Articular chondrocyte of knee joint (primary cell): ENCODE results near the gene GABPB2. TPM values are rescaled to one million over a fixed set of nuclear protein-coding genes. Genes with fewer than 3 reads are reported as not detected.

Experiments used
- small RNA-seq: library from RNA; depleted of rRNA; stranded (forward); fragments of <200 nt; gene quantifications from one replicate; pipeline ENCODE3, GENCODE V24; 2012
- total RNA-seq: library from RNA; depleted of rRNA; stranded (reverse); fragments of >200 nt; gene quantifications from 2 replicates; pipeline ENCODE4 v1.2.3, GENCODE V29; 2012

The GABPB2 gene
- total RNA-seq = 22.0 and 22.9 TPM in 2 replicates

DNA sequence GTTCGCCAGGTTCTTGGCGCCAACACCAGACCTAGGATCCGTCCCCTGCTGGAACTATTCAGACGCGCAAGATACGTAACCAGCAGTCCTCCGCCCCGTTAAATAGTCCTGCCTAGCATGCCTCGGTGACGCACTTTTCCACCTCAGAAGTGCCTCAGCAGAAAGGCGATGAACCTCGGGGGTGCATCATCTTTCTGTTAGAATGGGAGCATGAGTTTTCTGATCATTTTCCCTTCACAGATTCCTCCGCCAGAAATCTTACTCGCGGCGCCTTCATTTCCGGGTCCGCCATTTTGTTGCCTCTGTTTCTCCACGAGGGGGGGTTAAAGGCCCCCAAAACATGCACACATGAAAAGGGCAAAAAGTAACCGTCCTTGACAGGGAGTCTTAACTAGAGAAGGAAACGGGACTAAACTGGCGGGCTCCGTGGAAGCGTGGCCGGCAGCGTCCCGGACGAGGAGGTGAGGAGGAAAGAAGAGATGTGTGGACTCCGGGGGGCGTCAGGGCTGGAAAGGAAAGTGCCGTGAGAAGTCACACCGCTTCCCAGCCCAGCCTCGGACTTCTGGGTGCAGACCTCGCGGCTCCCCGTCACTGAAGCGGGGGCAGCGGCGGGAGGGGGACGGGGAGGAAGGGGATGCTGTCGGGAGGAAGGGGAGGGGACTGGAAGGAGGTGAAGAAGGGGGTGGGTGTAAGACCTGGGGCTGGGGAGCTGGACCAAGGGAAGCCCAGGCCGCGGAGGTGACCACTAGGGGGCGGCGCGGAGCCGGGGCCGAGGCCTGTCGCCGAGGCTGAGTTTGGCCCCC is at the start of gene GABPB2:
Gene GABPB2, plus strand, starts transcription at position 288 of the 803 bp plus-strand sequence. CDS start 17,429 bp downstream, outside the sequence.

GRCh38 chr1:151036356-151036755 is 34.2 kb upstream of the GABPB2 start, which contains the start of gene BNIPL:
Gene BNIPL, plus strand, starts transcription at chr1:151036586. Its CDS starts 140 bp downstream, at chr1:151036726.

DNA sequence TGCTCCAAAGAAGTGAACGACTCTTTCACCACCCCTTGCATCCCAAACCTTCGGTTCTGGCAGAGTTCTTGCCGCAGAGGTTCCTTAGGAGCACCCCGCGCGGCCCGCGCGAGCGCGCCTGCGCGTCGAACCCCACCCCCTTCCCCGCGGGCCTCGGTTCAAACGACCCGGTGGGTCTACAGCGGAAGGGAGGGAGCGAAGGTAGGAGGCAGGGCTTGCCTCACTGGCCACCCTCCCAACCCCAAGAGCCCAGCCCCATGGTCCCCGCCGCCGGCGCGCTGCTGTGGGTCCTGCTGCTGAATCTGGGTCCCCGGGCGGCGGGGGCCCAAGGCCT is 23.0 kb upstream of the GABPB2 start, which contains the start of gene C1orf56:
Gene C1orf56, plus strand, starts transcription at position 161 of the 334 bp plus-strand sequence. Its CDS starts 97 bp downstream, at position 258.

GRCh38 chr1:151059109-151060006 is 11.2 kb upstream of the GABPB2 start, which contains the start of gene CDC42SE1:
Gene CDC42SE1, minus strand, starts transcription at chr1:151059622. Its CDS starts 3,892 bp downstream, at chr1:151055730.

GRCh38 chr1:151060007-151060656 is 10.4 kb upstream of the GABPB2 start, which contains the start of gene MLLT11:
Gene MLLT11, plus strand, starts transcription at chr1:151060397. Its CDS starts 6,828 bp downstream, at chr1:151067225.

GRCh38 chr1:151146412-151147131 is 76.0 kb downstream of the GABPB2 start, which contains the start of gene SEMA6C:
Gene SEMA6C, minus strand, starts transcription at chr1:151146631. Its CDS starts 4,010 bp downstream, at chr1:151142621.

DNA sequence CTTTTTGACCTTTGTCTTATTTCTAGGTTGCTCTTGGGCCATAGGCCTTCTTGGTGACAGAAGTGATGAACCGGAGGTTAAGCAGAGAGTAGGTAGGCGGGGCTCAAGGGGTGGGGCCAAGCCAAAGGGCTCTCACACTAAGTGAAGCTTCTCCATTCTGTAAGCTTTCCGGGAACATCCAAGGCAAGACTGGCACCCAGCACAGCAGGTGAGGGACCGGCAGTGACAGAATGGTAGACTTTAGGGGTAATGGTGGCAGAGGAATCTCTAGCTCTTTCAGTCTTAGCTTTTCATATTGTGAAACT is 85.9 kb downstream of the GABPB2 start, which contains the start of gene TNFAIP8L2:
Gene TNFAIP8L2, plus strand, starts transcription at position 135 of the 305 bp plus-strand sequence. CDS start 2,049 bp downstream, outside the sequence.

GRCh38 chr1:151165738-151166504 is 95.4 kb downstream of the GABPB2 start, which contains the start of the genes LYSMD1 and SCNM1:
Gene LYSMD1, minus strand, starts transcription at chr1:151165902. Its CDS starts 644 bp downstream, at chr1:151165258.
Gene SCNM1, plus strand, starts transcription at chr1:151166144. Its CDS starts 9 bp downstream, at chr1:151166153.

Small RNAs within 50 kb of the gene (small RNA-seq; reads per million reads assigned to genes)
- gene RNU6-884P = not detected

Other genes starting within 250 kb of the GABPB2 start
- 59.9 and 68.3 TPM in 2 replicates for gene ARNT, start 194.2 kb upstream of the GABPB2 start, total RNA-seq
- gene CTXND2, start 183.6 kb upstream of the GABPB2 start, total RNA-seq = not detected in 2 replicates
- 41.2 and 44.1 TPM in 2 replicates for gene SETDB1, start 144.4 kb upstream of the GABPB2 start, total RNA-seq
- 170 and 179 TPM in 2 replicates for gene CERS2, start 95.9 kb upstream of the GABPB2 start, total RNA-seq
- 0.22 and 0.39 TPM in 2 replicates for gene ANXA9, start 88.5 kb upstream of the GABPB2 start, total RNA-seq
- 14.0 and 18.5 TPM in 2 replicates for gene MINDY1, start 63.9 kb upstream of the GABPB2 start, total RNA-seq
- gene PRUNE1, start 62.3 kb upstream of the GABPB2 start, total RNA-seq = 12.3 and 12.6 TPM in 2 replicates
- gene BNIPL, start 34.2 kb upstream of the GABPB2 start, total RNA-seq = 0.32 and 0.52 TPM in 2 replicates
- 3.0 and 3.7 TPM in 2 replicates for gene C1orf56, start 23.0 kb upstream of the GABPB2 start, total RNA-seq
- 41.3 and 48.5 TPM in 2 replicates for gene CDC42SE1, start 11.1 kb upstream of the GABPB2 start, total RNA-seq
- 3.4 and 3.9 TPM in 2 replicates for gene MLLT11, start 10.4 kb upstream of the GABPB2 start, total RNA-seq
- 1.3 and 1.4 TPM in 2 replicates for gene SEMA6C, start 75.9 kb downstream of the GABPB2 start, total RNA-seq
- gene TNFAIP8L2, start 85.9 kb downstream of the GABPB2 start, total RNA-seq = not detected in 2 replicates
- gene LYSMD1, start 95.1 kb downstream of the GABPB2 start, total RNA-seq = 7.4 and 9.0 TPM in 2 replicates
- 26.9 and 37.2 TPM in 2 replicates for gene SCNM1, start 95.4 kb downstream of the GABPB2 start, total RNA-seq
- 0.32 and 0.52 TPM in 2 replicates for gene TMOD4, start 105.2 kb downstream of the GABPB2 start, total RNA-seq
- 32.5 and 34.6 TPM in 2 replicates for gene VPS72, start 119.4 kb downstream of the GABPB2 start, total RNA-seq
- 78.0 and 88.6 TPM in 2 replicates for gene PIP5K1A, start 127.8 kb downstream of the GABPB2 start, total RNA-seq
- 112 and 120 TPM in 2 replicates for gene PSMD4, start 184.0 kb downstream of the GABPB2 start, total RNA-seq
- 12.9 and 14.1 TPM in 2 replicates for gene ZNF687, start 211.5 kb downstream of the GABPB2 start, total RNA-seq